ENCODE results near the gene OSTN.
"Not testable (repeated sequence)": the region's sequence is repeated elsewhere in the genome, so short reads cannot be mapped to it uniquely, and the experiment has no call there.

Gene OSTN

GRCh38 chr3:191235331-191236314 lies 36.6 kb downstream of the OSTN start:
- peak; percentile 63 for DNase-seq

- DNase-seq, result peak; percentile 61
Observed at GRCh38 chr3:191236646-191237045, 37.6 kb downstream of the OSTN start.

GRCh38 chr3:191237047-191237882 lies 38.2 kb downstream of the OSTN start:
- DNase-seq, result no peak

GRCh38 chr3:191238321-191238817 lies 39.3 kb downstream of the OSTN start:
- peak; percentile 38 for DNase-seq

- DNase-seq, result no peak
Observed at GRCh38 chr3:191239407-191240031, 40.5 kb downstream of the OSTN start.

- no peak for DNase-seq
Observed at GRCh38 chr3:191240486-191240885, 41.4 kb downstream of the OSTN start.

- DNase-seq, result peak; percentile 27
Observed at GRCh38 chr3:191244242-191244867, 45.3 kb downstream of the OSTN start.

GRCh38 chr3:191246034-191246433 lies 47.0 kb downstream of the OSTN start:
- not testable (repeated sequence) for DNase-seq

- peak; percentile 75 for DNase-seq
Observed at GRCh38 chr3:191246630-191247029, 47.6 kb downstream of the OSTN start.

- DNase-seq, result no peak
Observed at GRCh38 chr3:191253089-191253799, 54.2 kb downstream of the OSTN start.

GRCh38 chr3:191254098-191254873 lies 55.2 kb downstream of the OSTN start:
- peak; percentile 33 for DNase-seq

- DNase-seq, result no peak
Observed at GRCh38 chr3:191255156-191255555, 56.1 kb downstream of the OSTN start.

- no peak for DNase-seq
Observed at GRCh38 chr3:191256405-191256804, 57.4 kb downstream of the OSTN start.

GRCh38 chr3:191257286-191257685 lies 58.2 kb downstream of the OSTN start:
- DNase-seq, result no peak

GRCh38 chr3:191259486-191259885 lies 60.4 kb downstream of the OSTN start:
- DNase-seq, result no peak

- DNase-seq, result no peak
Observed at GRCh38 chr3:191260431-191261303, 61.6 kb downstream of the OSTN start.

- no peak for DNase-seq
Observed at GRCh38 chr3:191261304-191261638, 62.2 kb downstream of the OSTN start.

GRCh38 chr3:191262650-191263049 lies 63.6 kb downstream of the OSTN start:
- no peak for DNase-seq

GRCh38 chr3:191263365-191263764 lies 64.3 kb downstream of the OSTN start:
- no peak for DNase-seq

- DNase-seq, result no peak
Observed at GRCh38 chr3:191263850-191264249, 64.8 kb downstream of the OSTN start.
